Measurements from ENCODE around the gene MRPL20. TPM values are rescaled to one million over a fixed set of nuclear protein-coding genes. Genes with fewer than 3 reads are reported as not detected.
A peak's percentile ranks its signal among the peaks of the same experiment; 100 is the strongest.

Gene MRPL20
- polyA plus RNA-seq, 3 donors: 116 to 128 (median 120) TPM

DNA sequence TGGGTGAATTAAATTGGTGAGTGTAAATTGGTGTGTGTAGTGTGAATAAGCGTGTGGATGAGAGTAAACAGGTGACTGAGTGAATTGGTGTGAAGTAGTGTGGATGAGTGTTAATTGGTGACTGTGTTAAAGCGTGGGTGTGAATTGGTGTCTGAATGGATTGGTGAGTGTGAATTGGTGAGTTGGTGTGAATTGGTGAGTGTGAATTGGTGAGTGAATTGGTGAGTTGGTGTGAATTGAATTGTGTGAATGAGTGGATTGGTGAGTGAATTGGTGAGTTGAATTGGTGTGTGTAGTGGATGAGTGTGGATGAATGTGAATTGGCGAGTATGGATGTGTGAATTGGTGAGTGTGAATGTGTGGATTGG is 40.4 kb downstream of the MRPL20 start:
- no peak for DNase-seq

DNA sequence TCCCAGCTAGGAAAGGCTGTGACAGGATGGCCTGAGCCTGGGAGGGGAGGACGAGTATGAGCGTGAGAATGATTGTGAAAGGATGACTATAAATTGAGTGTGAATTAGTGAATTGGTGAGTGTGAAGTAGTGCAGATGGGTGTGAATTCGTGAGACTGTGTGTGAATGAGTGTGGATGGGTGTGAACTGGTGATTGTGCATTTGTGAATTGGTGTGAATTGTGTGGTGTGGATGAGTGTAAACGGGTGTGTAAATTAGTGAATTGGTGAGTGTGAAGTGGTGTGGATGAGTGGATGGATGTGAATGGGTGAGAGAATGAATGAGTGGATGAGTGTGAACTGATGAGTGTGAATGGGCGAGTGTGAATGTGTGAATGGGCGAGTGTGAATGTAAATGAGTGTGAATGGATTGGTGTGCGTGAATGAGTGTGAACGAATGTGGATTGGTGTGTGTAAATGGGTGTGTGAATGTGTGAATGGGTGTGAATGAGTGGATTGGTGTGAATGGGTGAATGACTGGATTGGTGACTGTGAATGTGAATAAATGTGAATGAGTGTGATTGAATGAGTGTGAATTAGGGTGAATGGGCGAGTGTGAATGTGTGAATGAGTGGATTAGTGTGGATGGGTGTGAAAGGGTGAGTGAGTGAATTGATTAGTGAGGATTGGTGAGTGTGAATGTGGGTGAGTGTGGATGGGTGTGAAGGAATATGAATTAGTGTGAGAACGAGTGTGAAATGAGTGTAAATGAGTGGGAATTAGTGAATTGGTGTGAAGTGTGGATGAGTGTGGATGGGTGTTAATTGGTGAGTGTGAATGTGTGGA is 41.0 kb downstream of the MRPL20 start:
- no peak for DNase-seq

DNA sequence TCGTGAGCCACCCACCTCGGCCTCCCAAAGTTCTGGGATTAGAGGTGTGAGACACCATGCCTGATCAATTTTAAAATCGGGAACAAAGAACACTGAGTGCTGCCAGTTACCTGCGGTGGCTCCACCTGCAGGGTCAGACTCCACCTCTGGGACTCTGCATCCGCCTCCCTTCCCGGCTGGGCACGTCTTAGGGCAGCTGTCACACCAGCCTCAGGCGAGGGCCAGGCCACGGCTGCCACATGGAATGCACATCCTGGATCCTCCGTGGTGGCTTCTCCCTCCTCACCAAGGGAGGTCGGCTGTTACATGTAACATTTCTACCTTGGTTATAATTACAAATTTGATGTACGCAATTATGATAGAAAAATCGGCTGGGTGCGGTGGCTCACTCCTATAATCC is 42.8 kb downstream of the MRPL20 start:
- DNase-seq: no peak

DNA sequence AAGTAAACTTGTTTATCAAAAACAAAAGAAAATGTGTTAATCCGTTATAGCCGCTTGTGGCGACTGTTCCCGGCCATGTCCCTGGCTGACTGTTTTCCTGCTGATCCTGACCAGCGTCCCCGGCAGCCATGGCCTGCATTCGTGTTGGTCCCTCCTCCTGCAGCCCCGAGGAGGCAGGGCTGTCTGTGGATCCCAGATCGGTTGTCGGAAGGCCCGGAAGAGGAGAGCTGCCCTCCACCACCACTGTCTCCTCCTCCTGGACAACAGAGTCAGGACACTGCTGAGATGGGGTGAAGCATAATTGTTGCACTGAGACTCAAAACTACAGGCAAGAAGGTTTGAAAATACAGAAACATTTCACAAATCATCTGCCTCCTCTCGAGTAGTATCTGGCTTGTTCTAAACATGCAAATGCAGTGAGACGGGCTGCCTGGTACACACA is 45.1 kb downstream of the MRPL20 start:
- DNase-seq: no peak

DNA sequence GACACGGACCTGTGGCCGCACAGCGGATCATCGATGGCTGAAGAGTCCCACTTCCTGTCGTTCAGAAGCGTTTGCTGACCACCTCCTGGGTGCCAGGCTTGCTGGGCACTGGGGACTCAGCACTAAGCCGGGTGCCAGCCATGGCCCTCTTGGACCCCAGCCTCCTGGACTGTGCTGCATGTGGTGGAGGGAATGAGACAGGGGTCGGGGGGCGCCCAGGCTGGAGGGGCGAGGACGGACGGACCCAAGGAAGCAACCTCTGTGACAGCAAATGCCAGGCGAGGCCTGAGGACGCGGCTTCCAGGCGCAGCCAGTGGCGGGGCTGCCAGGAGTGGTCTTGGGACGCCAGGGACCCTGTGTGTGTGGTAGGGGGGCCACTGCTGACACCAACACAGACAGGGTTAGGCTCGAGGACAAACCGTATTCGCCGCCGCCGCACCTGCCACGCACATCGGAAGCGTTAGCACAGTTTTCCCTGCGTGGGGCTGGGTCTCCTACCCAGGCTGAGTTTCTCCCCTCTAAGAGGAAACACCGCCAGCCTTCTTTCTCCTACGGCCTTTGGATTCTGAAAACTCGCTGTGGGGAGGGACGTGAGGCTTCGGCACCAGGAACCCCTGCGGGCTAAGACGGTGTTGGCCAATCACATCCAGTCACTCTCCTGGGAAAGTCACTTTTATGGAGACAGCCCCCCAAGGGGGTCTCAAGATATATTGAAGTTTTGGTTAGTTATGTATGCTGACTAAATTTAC is 45.7 kb downstream of the MRPL20 start:
- no peak for DNase-seq

DNA sequence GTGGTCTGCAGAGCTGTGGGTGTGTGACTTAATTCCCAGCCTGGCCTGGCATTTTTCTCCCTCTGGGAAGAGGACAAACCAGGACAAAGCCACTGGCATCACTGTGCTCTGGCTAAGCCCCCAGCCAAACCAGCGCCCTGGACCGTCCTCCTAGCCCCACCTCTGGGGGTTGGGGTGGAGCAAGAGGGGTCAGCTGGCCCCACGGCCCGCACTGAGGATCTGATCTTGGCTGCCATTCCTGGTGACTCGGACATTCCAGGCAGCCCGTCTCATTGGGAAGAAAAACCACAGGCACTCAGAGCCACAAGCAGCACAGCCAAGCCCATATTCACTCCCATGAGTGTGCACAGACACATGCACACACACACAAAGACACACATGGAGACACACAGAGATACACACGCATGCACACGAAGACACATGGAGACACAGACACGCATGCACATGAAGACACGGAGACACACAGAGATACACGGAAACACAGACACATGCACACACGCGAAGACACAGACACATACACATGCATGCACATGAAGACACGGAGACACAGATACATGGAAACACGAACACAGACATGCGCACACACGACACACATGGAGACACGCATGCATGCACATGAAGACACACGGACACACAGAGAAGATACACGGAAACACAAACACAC is 46.5 kb downstream of the MRPL20 start:
- DNase-seq: no peak

DNA sequence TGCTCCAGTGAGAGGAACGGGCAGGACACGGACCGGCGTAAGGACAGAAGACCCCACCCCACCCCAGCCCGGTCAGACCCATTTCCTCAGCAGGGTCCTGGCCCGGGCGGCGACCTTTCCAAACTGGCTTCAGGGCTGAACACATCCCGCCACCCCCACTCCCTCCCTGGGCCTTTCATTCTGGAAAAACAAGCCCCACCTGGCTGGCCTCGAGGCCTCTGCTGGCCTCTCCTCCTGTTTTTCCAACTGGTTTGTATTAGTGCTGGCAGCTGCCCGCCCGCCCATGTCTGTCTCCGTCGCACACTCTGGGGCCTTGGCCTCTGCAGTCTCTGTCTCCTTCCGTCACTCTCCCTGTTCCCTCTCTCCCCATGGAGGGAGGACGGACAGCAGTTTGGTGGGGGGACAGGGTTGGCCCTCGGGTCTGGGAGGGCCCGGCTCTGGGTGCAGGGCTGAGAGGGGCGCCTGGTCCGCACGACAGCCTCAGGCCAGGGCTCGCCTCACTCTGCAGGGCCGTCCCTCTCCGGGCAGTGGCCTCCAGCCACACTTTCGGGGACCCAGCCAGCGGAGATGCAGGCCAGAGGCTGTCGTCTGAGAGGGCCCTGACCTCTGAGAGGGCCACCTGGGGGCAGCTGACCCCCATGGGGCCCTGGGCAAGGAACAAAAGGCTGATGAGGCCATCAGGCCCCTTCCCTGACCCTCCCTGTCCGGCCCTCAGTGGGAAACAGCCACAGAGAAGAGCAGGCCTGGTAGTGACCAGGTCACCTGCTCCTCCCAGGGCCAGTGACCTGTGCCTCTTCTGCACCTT is 47.2 kb downstream of the MRPL20 start:
- DNase-seq: no peak

DNA sequence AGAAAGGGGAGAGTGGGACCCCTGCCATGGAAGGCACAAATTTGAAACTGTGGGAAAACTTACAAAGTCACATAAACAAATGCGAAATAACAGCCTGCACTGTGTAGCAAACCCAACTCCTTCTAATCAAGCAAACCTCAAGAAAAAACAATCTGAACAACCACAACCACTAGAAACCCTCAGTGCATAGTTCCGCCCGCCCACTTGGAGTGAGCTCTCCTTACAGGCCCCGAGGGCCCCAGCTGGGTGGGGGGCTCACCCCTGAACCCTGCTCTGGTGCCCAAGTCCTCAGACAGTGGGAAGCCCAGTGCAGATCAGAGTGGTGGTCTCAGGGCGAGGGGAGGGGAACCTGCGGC is 47.8 kb downstream of the MRPL20 start:
- no peak for DNase-seq

- peak; percentile 72 for DNase-seq
These were observed 48.4 kb downstream of the MRPL20 start, which contains the start of gene MXRA8 for GRCh38 chr1:1358433-1359271. Gene MXRA8, minus strand, starts transcription at chr1:1358555. Its CDS starts 51 bp downstream, at chr1:1358504.

- no peak for DNase-seq
These were observed 49.1 kb downstream of the MRPL20 start for GRCh38 chr1:1357871-1358432.

GRCh38 chr1:1356796-1357401 is 50.2 kb downstream of the MRPL20 start:
- DNase-seq: no peak

DNA sequence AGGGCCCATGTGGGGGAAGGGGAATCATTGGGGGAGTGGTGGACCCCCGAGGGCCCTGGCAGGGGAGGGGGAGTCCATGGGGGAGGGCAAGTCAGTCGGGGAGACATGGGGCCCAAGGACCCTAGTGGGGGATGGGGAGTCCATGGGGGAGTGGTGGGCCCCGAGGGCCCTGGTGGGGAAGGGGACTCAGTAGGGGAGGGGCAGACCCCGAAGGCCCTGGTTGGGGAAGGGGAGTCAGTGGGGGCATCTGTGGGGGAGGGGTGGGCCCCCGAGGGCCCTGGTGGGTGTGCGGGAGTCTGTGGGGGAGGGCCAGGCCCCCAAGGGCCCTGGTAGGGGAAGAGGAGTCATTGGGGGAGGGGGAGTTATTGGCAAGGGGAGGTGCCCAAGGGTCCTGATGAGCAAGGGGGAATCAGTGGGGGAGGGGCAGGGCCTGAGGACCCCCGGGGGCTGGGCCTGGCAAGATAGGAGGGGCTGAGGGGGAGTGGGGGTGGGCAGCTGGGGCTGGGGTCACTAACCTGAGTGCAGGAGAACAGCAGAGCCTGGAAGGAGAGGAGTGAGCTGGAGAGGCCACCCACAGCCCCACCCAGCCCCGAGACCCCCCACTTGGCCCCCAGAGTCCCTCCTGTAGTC is 50.8 kb downstream of the MRPL20 start:
- no peak for DNase-seq

GRCh38 chr1:1355416-1355815 is 51.7 kb downstream of the MRPL20 start:
- DNase-seq: no peak

GRCh38 chr1:1354271-1355247 is 52.5 kb downstream of the MRPL20 start:
- DNase-seq: no peak

- no peak for DNase-seq
These were observed 53.5 kb downstream of the MRPL20 start for GRCh38 chr1:1353389-1354151.

DNA sequence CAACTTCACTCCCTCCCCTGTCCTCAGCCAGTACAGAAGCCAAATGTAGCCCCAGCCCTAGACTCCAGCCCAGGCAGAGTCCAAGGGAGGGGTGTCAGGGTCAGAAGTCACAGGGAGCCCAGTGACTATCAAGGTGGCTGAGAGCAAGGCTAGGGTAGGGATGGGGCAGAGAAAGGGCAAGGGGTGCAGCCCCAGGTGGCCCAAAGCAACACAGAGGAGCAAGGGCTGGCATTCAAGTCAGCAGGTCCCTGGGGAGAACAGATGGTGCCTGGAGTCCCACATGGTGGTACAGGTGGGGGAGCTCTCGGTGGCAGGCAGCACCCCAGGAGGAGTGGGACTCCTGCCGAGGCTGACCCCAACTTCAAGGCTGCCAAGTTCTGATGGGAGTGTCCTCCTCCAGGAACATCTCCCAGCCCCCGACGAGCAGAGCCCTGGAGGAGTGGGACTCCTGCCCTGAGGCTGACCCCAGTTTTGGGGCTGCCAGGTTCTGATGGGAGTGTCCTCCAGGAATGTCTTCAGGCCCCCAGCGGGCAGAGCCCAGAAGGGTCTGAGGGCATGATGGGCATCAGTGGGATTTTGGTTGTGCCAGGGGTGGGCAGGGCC is 54.2 kb downstream of the MRPL20 start:
- no peak for DNase-seq

Data from renal pelvis (tissue), 4 donors.